Measurements from ENCODE around the gene LY6G5B.

The LY6G5B gene

DNA sequence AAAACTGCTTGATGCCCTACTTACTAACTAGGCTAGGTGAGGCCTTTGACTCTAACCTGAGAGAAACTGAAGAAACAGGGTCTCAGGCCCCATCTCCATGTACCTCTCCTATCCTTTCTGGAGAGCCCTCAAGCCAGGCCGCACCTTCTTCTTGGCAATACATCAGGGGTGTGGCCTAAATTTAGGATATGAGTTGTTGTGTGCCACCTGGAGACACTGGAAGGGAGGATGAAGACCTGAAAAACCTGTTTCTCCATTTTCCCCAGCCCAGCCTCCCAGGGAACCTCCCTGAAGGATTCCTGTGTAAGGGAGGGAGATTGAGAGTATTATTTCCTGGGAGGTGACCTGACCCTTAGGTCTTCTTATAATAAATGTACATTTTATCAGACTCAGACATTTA is 48.5 kb downstream of the LY6G5B start:
- DNase-seq: no peak

DNA sequence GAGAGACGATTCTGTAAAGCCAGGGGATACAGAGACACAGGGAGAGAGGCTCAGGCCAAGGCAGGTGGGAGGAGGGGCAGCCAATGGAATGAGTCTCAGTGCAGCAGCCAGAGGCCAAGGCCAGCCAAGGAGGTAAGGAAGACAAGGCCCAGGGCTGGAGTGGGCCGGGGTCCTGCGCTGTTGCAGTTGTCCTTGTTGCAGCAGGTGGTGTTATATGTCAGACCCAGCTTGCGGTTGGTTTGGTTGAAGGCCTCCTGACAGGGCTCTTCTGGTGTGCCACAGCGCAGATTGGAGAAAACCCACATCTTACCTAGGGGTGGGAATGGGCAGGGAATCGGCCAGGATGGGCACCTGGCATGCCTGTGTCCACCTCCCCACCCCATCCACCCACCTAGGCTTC is 49.2 kb downstream of the LY6G5B start:
- DNase-seq: no peak

DNA sequence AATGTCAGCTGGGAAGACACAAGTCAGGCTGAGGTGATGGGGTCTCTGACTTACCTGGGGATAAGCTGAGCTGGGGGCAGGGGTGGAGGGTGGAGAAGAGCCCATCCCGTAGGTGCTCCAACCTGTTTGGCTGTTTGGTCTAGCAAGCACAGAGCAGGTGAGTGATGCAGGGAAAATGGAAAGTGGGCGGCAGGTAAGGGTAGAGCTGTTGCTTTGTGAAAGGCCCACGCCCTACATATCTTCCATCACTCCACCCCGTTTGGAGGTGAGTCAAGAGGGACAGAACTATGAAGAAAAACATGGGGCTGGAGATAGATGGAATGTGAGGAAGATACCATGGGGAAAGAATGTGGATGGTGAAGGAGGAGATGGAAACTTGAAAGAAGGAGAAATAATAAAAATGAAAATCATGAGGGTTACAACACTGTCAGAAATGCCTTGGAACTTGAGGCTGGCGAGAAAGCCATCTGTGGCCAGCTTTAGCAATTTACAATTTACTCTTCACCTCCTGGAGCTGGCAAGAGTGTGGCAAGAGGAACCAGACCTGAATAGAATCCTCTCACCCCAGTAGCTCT is 50.5 kb downstream of the LY6G5B start:
- no peak for DNase-seq

DNA sequence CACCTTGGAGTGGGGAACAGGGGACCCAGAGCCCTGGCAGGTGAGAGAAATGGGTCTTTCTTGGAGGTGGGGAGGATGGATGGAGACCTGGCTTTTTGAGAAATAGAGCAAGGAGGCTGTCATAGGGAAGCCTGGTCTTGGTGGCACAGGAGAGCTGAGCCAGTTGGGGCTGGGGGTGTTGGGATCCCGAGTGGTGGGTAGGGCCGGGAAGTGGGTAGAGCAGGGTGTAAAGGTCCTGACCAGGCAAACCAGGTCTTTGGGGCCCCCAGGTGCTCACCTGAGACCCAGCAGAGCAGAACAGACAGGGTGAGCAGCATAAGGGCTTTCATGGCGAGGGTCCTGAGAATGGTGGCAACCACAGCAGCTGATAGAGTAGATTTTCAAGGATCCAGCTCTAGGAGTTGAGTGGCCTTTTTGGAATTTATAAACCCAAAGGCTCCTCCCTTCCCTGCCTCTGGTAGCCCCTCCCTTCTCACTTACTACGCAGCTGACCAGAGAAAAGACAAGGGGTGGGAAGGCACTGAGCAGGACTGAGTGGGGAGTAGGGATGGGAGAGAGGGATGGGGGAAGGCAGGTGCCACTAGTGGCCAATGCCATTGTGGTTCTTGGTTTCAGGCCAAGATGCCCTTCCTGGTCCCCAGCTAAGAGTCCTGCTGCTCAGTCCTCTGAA is 51.7 kb downstream of the LY6G5B start, which contains the start of gene LY6G6C:
Gene LY6G6C (minus strand): TSS at position 396 of the 670 bp plus-strand sequence. CDS start 67 bp downstream, at position 329.
- DNase-seq: no peak

DNA sequence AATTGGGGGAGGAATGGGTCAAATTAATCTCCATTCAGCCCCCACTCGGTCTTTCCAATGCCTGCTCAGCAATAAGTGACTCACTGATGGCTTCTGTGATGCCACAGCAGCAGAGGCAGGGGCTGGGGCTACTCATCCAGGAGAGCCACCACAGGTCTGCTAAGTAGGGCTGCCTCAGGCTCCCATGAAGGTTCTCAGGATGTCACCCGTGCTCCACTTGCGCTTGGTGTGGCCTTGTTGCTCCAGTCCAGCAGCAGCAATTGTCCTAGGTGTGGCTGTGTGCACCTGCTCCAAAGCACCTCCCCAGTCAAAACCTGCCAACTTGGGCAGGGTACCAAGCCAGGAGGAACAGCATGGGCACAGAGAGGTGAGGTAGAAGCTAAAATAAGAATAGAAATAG is 52.4 kb downstream of the LY6G5B start:
- DNase-seq: no peak

Data from CD4-positive, alpha-beta T cell treated with Interferon gamma for 1 hour (primary cell).